ENCODE results near the gene RASGRF2.

- TF ChIP-seq CTCF (IDR thresholded peaks at IDR 0.05) (no peak), ZFX (IDR thresholded peaks at IDR 0.05; ENCODE audit: borderline replicate concordance) (no peak)
Observed at GRCh38 chr5:81027481-81028058, 67.4 kb downstream of the RASGRF2 start.
